ENCODE measurements around the gene SLC1A1.

Gene SLC1A1

DNA sequence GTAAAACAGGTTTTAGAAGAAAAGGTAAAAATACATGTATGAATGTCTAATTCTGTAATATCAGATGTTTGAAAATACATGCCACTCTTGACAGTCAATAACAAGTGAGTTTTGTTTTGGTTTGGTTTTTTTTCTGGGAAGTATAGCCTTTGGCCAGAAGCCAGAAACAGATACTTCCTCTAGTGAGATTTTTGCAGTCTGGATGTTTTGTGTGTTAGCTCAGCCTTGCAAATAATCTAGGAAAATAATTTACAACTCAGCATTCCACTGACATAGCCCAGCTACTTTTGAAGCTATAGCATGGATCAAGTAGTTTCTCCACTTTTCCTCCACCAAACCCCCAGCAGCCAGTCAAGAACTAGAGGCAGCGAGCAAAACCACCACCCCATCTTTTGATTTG, 56.7 kb downstream of the SLC1A1 start:
- FAIRE-seq = no peak

DNA sequence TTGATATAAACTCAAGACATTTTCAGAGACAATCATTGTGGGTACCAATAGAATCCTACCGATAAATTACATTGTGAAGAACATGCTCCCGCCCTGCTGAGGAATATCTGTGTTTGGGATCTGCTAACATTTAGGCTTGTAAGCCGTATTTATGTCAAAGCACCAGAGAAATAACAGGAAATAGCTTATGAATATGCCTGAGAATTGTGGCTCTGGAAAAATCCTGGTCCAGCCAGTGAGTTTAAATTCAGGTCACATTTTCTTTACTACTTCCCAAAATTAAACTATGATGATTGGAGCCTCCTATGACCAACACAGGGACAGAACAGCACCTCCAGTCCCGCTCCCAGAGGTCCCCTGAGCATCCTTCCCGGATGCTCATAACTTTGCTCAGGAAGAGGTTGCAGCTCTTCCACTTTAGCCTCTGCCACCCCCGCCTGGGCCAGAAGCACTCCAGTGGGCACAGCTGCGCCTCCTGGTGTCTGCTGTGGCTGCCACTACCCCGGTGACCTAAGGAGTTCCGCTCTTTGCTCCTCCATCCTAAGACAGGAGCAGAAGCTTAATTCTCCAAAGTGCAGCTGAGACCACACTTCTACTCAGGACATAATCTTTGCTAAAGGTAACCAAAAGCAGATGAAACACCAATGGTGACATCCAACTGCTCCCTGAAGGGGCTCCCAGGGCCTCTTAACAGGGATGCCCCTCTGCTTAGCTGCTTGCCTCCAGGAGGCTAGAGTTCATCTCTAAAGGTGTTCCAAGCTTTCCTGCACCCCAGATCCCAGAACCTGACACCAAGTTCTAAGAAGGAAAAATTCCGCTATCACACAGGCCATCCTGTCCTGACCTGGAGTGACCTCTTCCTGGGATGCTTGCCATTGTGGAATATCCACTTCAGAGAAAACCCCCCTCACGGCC, 58.8 kb downstream of the SLC1A1 start:
- no peak for FAIRE-seq

DNA sequence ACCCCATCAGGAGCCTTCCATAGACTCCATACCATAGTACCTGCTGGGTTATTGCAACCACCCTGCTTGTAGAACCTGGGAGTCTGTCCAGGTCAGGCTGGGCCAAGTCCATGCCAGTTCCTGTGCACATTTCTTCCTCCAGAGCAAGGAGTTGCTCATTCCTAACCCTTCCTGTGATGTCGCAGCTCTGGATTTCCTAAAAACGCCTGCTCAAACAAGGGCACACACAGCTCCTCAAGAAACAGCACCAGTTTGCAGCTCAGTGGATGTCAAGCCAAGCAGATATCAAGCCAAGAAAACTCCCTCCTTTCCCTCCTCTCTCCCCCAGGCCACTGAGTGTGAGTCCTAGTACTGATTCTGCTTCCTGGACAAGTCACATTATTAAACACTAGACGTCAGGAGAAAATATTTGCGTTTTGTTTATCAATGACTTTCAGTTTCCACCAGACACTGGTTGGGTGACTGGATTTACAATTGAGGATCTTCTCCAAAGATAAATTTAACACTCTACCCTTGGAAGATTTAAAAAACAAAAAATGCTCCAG, 59.6 kb downstream of the SLC1A1 start:
- FAIRE-seq = no peak

DNA sequence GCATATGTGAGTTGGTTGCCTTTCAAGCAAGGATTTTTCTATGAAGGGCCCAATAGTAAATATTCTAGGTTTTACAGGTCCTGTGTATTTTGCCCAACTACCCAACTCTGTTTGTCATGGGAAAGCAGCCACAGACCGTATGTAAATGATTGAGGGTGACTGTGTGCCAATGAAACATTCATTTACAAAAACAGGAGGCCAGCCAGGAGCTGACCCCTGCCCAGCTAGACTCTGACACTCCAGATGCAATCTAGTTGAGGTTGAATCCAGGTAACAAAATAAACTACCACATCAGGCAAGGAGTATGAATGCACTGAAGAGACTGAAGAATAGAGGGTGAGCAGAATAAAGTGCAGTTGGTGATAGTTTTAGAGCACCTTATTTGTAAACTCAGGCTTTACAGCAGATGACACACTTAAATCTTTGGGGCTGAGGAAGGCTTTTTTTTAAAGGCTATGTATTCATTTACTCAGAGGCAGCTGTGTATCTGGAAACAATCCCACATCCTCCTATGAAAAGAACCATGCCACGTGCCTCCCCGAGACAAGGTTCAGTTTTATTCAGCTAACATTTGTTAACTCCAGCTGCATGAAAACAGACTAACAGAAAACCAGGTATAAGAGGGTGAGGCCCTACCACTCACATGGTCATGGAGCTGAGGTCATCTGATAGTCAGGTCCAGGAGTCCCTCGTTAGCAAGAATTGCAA, 60.7 kb downstream of the SLC1A1 start:
- no peak for FAIRE-seq

DNA sequence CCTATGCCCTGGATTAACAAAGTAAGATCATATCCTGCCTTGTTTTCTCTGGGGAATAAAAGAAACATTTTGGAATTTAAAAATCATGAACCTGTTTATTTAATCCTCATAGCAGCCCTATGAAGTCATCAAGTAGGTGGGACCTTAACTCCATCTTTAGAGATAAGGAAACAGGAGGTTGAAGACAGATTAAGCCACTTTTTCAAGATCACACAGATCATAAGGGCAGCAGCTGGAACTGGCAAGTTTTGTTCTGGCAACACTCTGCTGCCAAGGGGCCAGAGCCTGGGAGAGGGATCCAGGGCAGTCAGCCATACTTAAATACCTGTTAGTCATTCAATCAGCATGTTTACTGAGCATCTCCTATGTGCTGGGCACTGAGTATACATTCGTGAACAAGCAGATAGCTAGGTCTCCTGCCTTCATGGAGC, 63.7 kb downstream of the SLC1A1 start:
- FAIRE-seq = no peak

DNA sequence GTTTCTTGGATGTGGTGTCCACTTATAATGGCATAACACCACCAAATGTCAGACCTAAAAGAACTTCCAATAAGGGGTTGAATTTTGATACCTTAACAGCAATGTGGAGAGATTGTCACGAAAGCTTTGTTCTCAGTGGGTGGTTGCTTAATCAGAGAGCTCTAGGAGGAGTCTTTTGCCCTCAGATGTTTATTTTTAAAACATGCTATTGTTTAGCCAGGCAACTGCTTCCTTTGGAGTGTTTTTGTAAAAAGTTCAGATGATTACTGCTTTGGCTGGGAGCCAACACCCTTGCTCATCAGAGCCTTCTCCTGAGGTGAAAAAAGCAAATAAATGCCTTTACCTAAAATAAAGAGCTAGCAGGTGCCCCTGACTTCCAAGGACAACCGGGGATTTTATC, 65.0 kb downstream of the SLC1A1 start:
- FAIRE-seq = no peak

DNA sequence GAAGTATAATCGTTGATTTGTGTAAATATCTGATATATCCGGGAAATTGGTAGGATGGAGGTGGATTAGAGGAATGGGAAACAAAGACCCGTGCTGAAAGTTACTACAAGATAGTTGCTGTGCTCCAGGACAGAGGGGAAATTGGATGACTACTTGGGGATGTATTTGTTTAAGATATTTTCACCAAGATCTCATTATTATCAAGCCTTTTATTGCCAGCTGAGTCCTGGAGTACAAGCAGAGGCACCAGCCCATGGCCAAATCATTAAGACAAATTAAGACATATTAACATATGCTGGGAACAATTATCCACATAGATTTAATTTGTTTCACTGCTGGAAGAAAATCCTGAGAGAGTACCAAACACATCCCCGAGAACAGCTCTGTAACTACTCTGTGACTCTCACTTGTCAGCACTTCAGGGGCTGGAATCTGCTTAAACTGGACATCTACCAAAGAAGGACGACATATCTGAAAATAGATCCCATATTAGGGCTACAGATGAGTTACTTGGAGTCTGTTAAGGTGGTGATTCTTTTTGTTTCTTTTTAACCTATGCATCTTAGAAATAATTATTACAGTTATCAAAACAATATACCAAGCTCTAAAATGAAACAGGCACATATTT, 68.2 kb downstream of the SLC1A1 start:
- no peak for FAIRE-seq

DNA sequence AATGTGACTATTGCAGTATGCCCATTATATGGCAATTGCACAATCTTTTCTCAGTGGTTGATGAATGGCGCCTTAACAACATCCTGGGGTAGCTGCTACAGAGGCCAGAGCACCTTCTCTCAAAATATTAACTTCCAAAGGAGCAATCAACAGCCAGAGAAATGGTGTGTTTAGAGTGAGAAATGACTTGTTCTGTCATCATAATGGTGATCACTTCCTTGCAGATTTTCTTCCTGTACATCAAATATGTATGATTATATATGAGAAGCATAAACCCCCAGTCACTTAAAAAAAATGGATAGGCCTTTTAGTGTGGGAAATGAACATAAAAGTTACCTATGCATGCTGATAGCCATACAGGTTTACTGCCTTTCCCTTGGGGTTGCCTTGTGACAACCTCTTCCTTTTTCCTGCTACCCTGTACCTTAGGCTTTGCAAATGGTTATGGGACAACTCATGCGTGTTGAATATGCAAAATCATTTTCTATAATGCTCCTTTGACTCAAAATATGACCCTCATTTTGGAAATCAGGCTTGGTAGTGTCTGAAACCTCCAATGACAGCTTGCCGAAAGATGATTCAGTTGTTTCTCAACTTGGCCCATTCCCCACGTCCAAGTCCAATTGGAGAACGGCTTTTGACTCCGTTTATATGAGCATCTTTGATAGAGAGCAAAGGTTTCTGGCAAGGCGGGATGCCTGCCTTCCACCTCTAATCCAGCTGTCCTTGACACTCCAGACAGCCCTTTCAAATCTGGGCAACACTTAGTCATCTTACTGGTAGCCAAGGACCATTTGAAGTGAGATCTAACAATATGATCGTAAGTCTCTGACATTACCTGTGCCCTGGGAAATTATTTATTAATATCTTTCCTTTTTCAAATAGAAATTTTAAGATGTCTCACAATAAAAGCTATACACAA, 69.3 kb downstream of the SLC1A1 start:
- FAIRE-seq = no peak

DNA sequence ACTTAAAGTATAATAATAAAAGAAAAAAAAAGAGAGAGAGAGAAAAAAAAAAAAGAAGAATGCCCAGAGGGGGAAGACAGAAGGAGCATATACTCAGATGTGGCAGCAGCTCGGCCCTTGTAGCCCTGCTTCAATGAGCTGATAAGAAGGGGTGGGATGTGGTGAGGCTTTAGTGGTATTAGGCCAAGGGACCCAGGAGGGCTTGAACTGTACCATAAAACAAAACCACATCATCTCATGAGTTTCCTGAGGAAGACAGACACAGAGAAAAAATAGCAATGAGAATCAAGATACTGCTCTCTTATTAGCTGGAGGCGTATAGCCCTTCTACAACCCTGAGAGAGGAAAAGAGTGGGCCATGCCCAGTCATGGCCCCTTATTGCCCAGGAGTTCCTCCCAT, 72.8 kb downstream of the SLC1A1 start:
- FAIRE-seq = no peak

DNA sequence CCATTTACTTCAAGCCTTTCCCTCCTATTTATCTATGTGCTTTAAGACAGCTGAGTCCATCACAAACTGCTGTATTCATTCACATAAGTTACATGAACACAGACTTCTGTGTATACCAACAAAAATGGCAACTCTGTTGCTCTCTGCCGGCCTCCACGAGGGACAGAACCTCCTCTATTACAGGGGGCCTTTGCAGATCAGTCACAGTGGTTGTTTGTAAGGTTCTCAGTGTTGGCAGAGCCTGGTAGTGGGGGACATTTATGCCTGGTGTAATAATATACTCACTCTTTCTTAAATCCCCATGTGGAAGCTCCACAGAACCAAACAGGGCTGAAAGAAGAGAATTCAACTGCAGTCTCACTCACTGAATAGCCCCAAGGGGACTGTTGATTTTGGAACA, 76.5 kb downstream of the SLC1A1 start:
- FAIRE-seq = no peak

DNA sequence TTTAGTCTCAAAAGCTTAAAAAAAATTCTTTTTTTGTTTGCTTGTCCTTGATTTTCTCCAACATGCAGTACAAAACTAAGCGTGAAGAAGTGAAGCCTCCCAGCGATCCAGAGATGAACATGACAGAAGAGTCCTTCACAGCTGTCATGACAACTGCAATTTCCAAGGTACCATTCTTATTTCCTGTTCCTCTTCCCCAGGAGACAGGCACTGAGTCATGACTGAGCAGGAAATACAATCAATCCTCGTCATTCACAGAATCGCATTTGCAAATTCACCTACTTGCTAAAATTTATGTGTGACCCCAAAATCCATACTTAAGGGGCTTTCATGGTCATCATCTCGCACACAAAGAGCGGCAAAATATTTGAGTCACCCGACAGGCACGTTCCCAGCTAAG, 77.3 kb downstream of the SLC1A1 start:
- no peak for FAIRE-seq

DNA sequence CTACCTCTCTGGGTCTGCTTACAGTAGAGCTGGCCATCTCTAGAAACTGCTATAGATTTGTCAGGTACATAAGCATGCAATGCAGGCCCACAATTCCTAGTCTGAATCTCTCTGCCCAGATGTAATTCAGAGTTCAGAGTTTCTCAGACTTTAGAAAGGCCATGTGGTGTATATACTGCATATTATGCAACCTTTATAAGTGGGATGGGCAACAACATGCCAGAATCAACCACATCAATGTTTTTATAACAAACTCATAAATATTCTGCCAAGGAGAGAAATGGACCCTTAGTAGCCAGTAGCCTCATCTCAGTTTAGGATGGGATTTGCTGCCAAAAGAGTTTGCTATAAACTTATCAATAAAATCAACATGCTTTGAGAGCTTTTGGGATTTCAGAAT, 78.8 kb downstream of the SLC1A1 start:
- no peak for FAIRE-seq

DNA sequence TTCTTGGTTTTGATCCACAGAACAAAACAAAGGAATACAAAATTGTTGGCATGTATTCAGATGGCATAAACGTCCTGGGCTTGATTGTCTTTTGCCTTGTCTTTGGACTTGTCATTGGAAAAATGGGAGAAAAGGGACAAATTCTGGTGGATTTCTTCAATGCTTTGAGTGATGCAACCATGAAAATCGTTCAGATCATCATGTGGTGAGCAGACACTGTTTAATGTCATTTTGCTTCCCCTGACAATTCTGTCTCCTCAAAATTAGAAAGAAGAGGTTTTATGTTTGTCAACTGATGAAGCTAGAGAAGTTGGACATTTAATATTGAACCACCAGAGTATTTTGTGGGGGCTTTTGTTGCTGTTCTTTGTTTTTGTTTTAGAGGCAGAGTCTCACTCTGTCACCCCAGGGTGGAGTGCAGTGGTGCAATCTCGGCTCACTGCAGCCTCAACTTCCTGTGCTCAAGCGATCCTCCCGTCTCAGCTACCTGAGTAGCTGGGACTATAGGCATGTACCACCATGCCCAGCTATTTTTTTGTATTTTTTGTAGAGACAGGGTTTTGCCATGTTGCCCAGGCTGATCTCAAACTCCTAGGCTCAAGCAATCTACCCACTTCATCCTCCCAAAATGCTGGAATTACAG, 82.0 kb downstream of the SLC1A1 start:
- FAIRE-seq = no peak

DNA sequence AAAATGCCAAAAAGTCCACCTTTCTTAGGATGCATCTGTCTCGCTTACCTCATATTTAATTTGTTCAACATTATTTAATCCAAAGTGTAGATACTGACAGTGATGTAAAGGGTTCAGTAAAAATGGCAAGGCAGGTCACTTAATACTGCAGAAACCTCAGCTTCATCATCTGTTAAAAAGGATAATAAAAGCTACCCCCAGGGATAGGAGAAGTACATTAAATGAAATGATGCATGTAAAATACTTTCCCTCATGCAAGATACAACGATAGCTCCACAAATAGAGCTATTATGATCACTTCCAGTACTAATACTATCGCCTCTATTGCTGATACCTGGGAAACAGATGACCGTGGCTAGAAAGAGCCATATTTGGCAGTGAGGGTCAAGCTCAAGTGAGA, 82.9 kb downstream of the SLC1A1 start:
- FAIRE-seq = no peak

DNA sequence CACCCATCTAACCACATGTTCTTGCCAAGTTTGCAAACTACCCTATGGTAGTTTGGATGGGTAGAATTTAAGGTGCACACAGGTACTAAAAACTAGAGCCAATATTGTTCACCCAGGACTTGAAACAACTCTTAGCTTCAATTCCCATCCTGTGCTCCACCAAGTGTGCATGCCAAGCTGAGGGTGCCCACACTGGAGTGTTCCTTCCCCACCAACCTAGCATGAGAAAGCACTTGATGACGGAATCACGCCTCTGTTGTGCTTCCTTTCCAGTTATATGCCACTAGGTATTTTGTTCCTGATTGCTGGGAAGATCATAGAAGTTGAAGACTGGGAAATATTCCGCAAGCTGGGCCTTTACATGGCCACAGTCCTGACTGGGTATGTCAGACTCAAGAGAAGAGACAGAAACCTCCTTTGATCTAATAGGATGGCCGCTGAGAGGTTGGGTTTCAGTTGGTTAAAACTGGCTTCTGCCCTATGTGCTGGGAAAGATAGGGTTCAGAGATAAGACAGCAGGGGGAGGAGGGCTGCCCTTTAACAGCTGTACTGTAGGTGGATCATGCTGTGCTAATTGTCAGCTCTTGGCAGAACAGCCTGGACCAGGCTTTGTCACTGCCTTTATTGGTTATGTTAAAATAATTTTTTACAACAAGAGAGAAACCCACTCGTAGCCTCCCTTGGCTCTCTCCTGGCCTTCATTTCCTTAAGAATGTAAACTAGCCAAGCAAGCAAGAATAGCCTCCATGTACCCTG, 83.5 kb downstream of the SLC1A1 start:
- FAIRE-seq = no peak

DNA sequence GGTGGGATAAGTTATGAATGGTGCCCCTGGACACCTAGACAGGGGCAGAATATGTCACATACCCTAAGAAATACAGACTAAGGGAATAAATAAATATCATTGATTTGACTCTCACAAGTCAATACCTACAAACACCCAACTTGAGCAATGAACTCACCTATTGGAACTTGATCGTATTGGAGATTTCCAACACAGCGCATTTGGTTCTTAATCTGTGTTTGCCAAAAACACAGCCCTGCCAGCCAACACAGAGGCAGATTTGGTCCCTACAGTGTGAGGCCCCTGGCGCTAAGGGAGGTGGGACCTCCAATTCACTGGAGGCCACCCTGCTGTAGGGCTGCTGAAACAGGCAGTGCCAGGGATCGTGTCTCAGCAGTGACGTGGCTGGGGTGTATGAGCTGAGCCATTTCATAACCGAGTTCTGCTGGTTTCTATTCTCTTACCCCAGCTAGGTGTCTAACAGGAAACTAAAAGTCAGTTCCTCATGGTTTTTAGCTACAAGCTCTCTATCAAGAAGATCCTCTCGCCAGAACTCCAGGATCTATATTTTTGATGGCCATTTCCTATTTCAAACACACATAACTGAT, 84.5 kb downstream of the SLC1A1 start:
- FAIRE-seq = no peak

DNA sequence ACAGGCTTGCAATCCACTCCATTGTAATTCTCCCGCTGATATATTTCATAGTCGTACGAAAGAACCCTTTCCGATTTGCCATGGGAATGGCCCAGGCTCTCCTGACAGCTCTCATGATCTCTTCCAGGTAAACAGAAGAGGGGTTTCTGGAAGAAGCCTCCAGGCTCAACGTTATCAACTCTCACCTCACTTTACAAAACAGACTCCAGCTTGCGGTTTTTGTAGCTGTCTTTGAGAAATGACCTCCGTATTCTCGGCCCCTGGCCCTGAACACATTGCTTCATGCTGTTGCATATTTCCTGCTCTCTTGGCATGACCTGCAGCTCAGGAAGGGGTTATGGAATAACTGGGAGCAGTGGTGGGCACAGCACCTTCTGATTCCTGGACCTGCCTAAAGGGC, 85.7 kb downstream of the SLC1A1 start:
- no peak for FAIRE-seq

DNA sequence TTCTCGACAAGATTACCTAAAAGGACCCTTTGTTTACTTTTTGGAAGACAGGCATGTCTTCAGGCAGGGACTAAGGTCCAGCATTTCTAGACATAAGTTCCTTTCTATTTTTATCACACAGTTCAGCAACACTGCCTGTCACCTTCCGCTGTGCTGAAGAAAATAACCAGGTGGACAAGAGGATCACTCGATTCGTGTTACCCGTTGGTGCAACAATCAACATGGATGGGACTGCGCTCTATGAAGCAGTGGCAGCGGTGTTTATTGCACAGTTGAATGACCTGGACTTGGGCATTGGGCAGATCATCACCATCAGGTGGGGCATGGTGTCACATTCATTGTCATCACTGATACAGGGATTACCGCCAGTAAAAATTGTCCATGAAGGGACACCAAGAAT, 86.2 kb downstream of the SLC1A1 start:
- no peak for FAIRE-seq

DNA sequence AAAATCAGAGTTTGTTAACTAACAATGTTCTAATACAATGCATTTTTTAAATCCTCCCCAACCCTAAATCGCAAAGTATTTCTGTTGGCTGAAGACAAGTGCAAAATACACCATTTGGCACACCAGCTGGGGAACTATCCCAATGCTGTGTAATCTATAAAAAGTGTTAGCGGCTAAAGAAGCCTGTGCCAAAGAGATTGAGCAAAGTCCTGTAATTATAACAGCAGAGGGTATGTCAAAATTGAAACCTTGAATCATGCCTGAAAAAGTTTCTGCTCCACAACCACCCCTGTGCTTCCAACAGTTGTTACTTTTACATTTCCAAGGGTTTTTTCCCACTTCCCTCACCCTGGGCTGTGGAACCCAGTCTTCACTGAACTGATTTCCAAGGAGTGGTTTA, 88.7 kb downstream of the SLC1A1 start:
- no peak for FAIRE-seq

DNA sequence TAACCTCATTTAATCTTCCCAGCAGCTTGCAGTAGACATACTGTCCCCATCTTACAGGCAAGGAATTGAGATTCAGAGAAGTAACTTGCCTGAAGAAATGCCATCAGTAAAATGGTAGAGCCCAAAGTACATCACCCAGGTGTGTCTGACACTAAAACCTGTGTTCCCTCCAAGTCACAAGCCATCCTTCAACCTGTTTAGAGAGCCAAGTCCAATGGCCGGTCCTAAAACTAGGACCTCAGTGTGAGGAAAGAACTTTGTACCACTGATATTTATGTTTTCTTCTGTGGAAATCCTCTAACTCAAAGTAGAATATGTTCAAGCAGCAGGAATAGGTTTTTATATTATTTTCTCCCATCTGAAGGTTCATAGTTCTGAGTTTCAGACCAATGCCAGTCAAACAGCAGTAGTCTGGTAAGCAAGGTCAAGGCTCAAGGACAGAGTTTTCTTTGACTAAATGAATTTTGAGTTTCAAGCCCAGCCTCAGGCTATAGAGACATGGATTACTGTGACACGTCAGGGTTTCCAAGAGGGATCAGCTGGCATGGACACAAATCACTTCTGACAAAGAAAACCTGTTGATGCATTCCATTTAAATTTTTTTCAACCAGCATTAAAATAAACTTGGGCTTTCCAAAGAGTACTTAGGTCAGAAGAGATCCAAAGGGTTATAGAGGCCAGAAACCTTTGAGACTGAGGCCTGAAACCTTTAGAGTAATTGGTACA, 90.9 kb downstream of the SLC1A1 start:
- no peak for FAIRE-seq

All from colon (tissue), 2 donors.